Karpas-422 (cell line): ENCODE results near the gene SNRNP40. TPM values are rescaled to one million over a fixed set of nuclear protein-coding genes. Genes with fewer than 3 reads are reported as not detected.
A peak's percentile ranks its signal among the peaks of the same experiment; 100 is the strongest.

Experiments
- DNase-seq: peaks from one replicate; pipeline ENCODE4 v3.0.0-alpha.2; 2015
- H2AFZ ChIP-seq: fragments of 200-600 bp; sonication (generic); 2 replicates; pipeline ENCODE4 v1.6.1; 2014; ENCODE audit warnings: antibody characterized with exemption, low read length, mixed read lengths
- H3K27ac ChIP-seq: fragments of 200-600 bp; sonication (generic); 2 replicates; pipeline ENCODE4 v1.5.1; 2014; ENCODE audit warnings: mild to moderate bottlenecking, low read length, moderate library complexity
- H3K27me3 ChIP-seq: fragments of 200-600 bp; sonication (generic); 2 replicates; pipeline ENCODE4 v1.6.1; 2014; ENCODE audit warnings: low read length, mixed read lengths
- H3K36me3 ChIP-seq: fragments of 200-600 bp; sonication (generic); 2 replicates; pipeline ENCODE4 v1.6.1; 2014; ENCODE audit warnings: low read length, mixed read lengths; ENCODE audit not compliant: insufficient read depth
- H3K4me1 ChIP-seq: fragments of 200-600 bp; sonication (generic); 2 replicates; pipeline ENCODE4 v1.6.1; 2014; ENCODE audit warnings: mild to moderate bottlenecking, low read length, mixed read lengths
- H3K4me2 ChIP-seq: fragments of 200-600 bp; sonication (generic); 2 replicates; pipeline ENCODE4 v1.6.1; 2014; ENCODE audit warnings: low read length, low read depth, mild to moderate bottlenecking; ENCODE audit not compliant: poor library complexity, severe bottlenecking
- H3K4me3 ChIP-seq: fragments of 200-600 bp; sonication (generic); 2 replicates; pipeline ENCODE4 v1.5.1; 2014; ENCODE audit warnings: mild to moderate bottlenecking, antibody characterized with exemption, low read length, mixed read lengths
- H3K79me2 ChIP-seq: fragments of 200-600 bp; sonication (generic); 2 replicates; pipeline ENCODE4 v1.6.1; 2014; ENCODE audit warnings: mild to moderate bottlenecking, low read length, mixed read lengths
- H3K9ac ChIP-seq: fragments of 200-600 bp; sonication (generic); 2 replicates; pipeline ENCODE4 v1.6.0; 2014; ENCODE audit warnings: low read length
- H3K9me2 ChIP-seq: fragments of 200-600 bp; sonication (generic), shearing (Covaris generic); replicated peaks from 2 replicates; pipeline ENCODE4 v1.6.0; 2014; ENCODE audit warnings: mild to moderate bottlenecking, low read length, moderate library complexity; ENCODE audit not compliant: insufficient read depth
- H3K9me3 ChIP-seq: fragments of 300-700, 200-600 bp; sonication (generic); 2 replicates; pipeline ENCODE4 v1.6.1; 2014; ENCODE audit warnings: low read length, mixed read lengths
- H4K20me1 ChIP-seq: fragments of 200-600 bp; sonication (generic); 2 replicates; pipeline ENCODE4 v1.6.1; 2014; ENCODE audit warnings: mild to moderate bottlenecking, antibody characterized with exemption, low read length, low read depth; ENCODE audit not compliant: insufficient read depth
- total RNA-seq: library from RNA; depleted of rRNA; stranded (reverse); fragments of >200 nt; shearing (Covaris generic); gene quantifications from 2 replicates; pipeline ENCODE4 v1.2.3, GENCODE V29; 2014; ENCODE audit warnings: low replicate concordance; rRNA removed

Gene SNRNP40
- total RNA-seq: 106 and 116 TPM in 2 replicates

GRCh38 chr1:31296486-31297276 is at the start of gene SNRNP40, which contains the start of gene ZCCHC17:
Gene SNRNP40 (minus strand): TSS chr1:31296788. CDS start chr1:31296751, 37 bp downstream.
Gene ZCCHC17 (plus strand): TSS chr1:31297032. CDS start chr1:31310099, 13,067 bp downstream.
- H3K36me3 ChIP-seq: peaks cover 22% of the 10 kb centered on the region
- no peaks in the 10 kb centered on the region for H3K9me3 ChIP-seq
- peak within 1 kb of the TSS; percentile 89 for H3K4me3 ChIP-seq
- peaks cover 30% of the 10 kb centered on the region for H3K4me1 ChIP-seq
- peak within 1 kb of the TSS; percentile 58 for H3K27ac ChIP-seq
- peak within 1 kb of the TSS; percentile 88 for H3K9ac ChIP-seq
- peaks cover 94% of the 10 kb centered on the region for H3K79me2 ChIP-seq
- DNase-seq: peak; percentile 99
- no peaks in the 10 kb centered on the region for H3K9me2 ChIP-seq
- H4K20me1 ChIP-seq: 0 out of 2 replicates have a peak, but pooled peaks cover 6% of the 10 kb centered on the region
- H2AFZ ChIP-seq: peak within 1 kb of the TSS; percentile 52; the same call in 1 of the 2 replicates
- no peaks in the 10 kb centered on the region for H3K27me3 ChIP-seq
- peak within 1 kb of the TSS; percentile 84 for H3K4me2 ChIP-seq

GRCh38 chr1:31345635-31346034 is 49.0 kb upstream of the SNRNP40 start:
- H3K36me3 ChIP-seq: peaks cover 7% of the 10 kb centered on the region; the same call in 1 of the 2 replicates
- no peak overlapping the region for H2AFZ ChIP-seq
- no peaks in the 10 kb centered on the region for H3K79me2 ChIP-seq
- no peak for DNase-seq
- no peak overlapping the region for H3K4me2 ChIP-seq
- H3K9me3 ChIP-seq: no peaks in the 10 kb centered on the region
- H3K4me1 ChIP-seq: peaks cover 16% of the 10 kb centered on the region
- H3K9me2 ChIP-seq: no peaks in the 10 kb centered on the region
- H3K27me3 ChIP-seq: no peaks in the 10 kb centered on the region
- no peaks in the 10 kb centered on the region for H4K20me1 ChIP-seq
- no peak overlapping the region for H3K4me3 ChIP-seq
- H3K27ac ChIP-seq: no peak overlapping the region
- H3K9ac ChIP-seq: no peak overlapping the region

- H4K20me1 ChIP-seq: no peaks in the 10 kb centered on the region
- no peak for DNase-seq
- no peaks in the 10 kb centered on the region for H3K9me2 ChIP-seq
- H3K36me3 ChIP-seq: peaks cover 9% of the 10 kb centered on the region; the same call in 1 of the 2 replicates
- H3K4me3 ChIP-seq: no peak overlapping the region
- H3K9me3 ChIP-seq: no peaks in the 10 kb centered on the region
- H3K27me3 ChIP-seq: no peaks in the 10 kb centered on the region
- H2AFZ ChIP-seq: no peak overlapping the region
- H3K9ac ChIP-seq: no peak overlapping the region
- H3K4me2 ChIP-seq: no peak overlapping the region
- H3K4me1 ChIP-seq: peaks cover 16% of the 10 kb centered on the region
- H3K79me2 ChIP-seq: no peaks in the 10 kb centered on the region
- no peak overlapping the region for H3K27ac ChIP-seq
Observed at GRCh38 chr1:31344503-31344902, 47.9 kb upstream of the SNRNP40 start.

- H3K9me2 ChIP-seq: no peaks in the 10 kb centered on the region
- H3K9me3 ChIP-seq: no peaks in the 10 kb centered on the region
- no peak overlapping the region for H3K4me3 ChIP-seq
- no peaks in the 10 kb centered on the region for H3K27me3 ChIP-seq
- H4K20me1 ChIP-seq: no peaks in the 10 kb centered on the region
- no peak for DNase-seq
- H2AFZ ChIP-seq: no peak overlapping the region
- peaks cover 7% of the 10 kb centered on the region; the same call in 1 of the 2 replicates for H3K36me3 ChIP-seq
- no peak overlapping the region for H3K4me2 ChIP-seq
- no peak overlapping the region for H3K27ac ChIP-seq
- H3K79me2 ChIP-seq: peaks cover 11% of the 10 kb centered on the region; the same call in 1 of the 2 replicates
- H3K4me1 ChIP-seq: peaks cover 8% of the 10 kb centered on the region
- H3K9ac ChIP-seq: no peak overlapping the region
Observed at GRCh38 chr1:31336687-31337467, 40.3 kb upstream of the SNRNP40 start.

- H4K20me1 ChIP-seq: no peaks in the 10 kb centered on the region
- H3K27me3 ChIP-seq: no peaks in the 10 kb centered on the region
- H3K4me1 ChIP-seq: peaks cover 8% of the 10 kb centered on the region
- no peaks in the 10 kb centered on the region for H3K9me3 ChIP-seq
- H3K9ac ChIP-seq: no peak overlapping the region
- no peak overlapping the region for H3K27ac ChIP-seq
- H3K4me3 ChIP-seq: no peak overlapping the region
- H3K36me3 ChIP-seq: peaks cover 5% of the 10 kb centered on the region; the same call in 1 of the 2 replicates
- H3K9me2 ChIP-seq: no peaks in the 10 kb centered on the region
- H3K4me2 ChIP-seq: no peak overlapping the region
- H2AFZ ChIP-seq: no peak overlapping the region
- peaks cover 18% of the 10 kb centered on the region; the same call in 1 of the 2 replicates for H3K79me2 ChIP-seq
- DNase-seq: peak; percentile 74
Observed at GRCh38 chr1:31335007-31335406, 38.4 kb upstream of the SNRNP40 start.

- DNase-seq: no peak
- Histone ChIP-seq H3K4me2 (no peak overlapping the region), H3K9me3 (no peaks in the 10 kb centered on the region), H3K9me2 (no peaks in the 10 kb centered on the region), H4K20me1 (no peaks in the 10 kb centered on the region), H3K79me2 (peaks cover 26% of the 10 kb centered on the region; the same call in 1 of the 2 replicates), H2AFZ (no peak overlapping the region), H3K4me3 (no peak overlapping the region), H3K27me3 (no peaks in the 10 kb centered on the region), H3K27ac (no peak overlapping the region), H3K9ac (no peak overlapping the region), H3K4me1 (no peaks in the 10 kb centered on the region), H3K36me3 (no peaks in the 10 kb centered on the region)
Observed at GRCh38 chr1:31327381-31327780, 30.8 kb upstream of the SNRNP40 start.

- no peak for DNase-seq
- Histone ChIP-seq H3K27me3 (no peaks in the 10 kb centered on the region), H3K79me2 (peaks cover 27% of the 10 kb centered on the region; the same call in 1 of the 2 replicates), H3K9ac (no peak overlapping the region), H3K9me3 (no peaks in the 10 kb centered on the region), H3K9me2 (no peaks in the 10 kb centered on the region), H3K27ac (no peak overlapping the region), H3K4me1 (no peaks in the 10 kb centered on the region), H3K36me3 (no peaks in the 10 kb centered on the region), H4K20me1 (no peaks in the 10 kb centered on the region), H3K4me3 (no peak overlapping the region), H3K4me2 (no peak overlapping the region), H2AFZ (no peak overlapping the region)
Observed at GRCh38 chr1:31326461-31326860, 29.9 kb upstream of the SNRNP40 start.

- no peaks in the 10 kb centered on the region for H3K9me3 ChIP-seq
- no peak overlapping the region for H3K9ac ChIP-seq
- no peaks in the 10 kb centered on the region for H4K20me1 ChIP-seq
- no peak overlapping the region for H3K4me3 ChIP-seq
- H3K36me3 ChIP-seq: peaks cover 11% of the 10 kb centered on the region; the same call in 1 of the 2 replicates
- no peak overlapping the region for H3K27ac ChIP-seq
- H3K9me2 ChIP-seq: no peaks in the 10 kb centered on the region
- H3K4me2 ChIP-seq: no peak overlapping the region
- H3K79me2 ChIP-seq: peaks cover 28% of the 10 kb centered on the region; the same call in 1 of the 2 replicates
- H3K27me3 ChIP-seq: no peaks in the 10 kb centered on the region
- H3K4me1 ChIP-seq: no peaks in the 10 kb centered on the region
- H2AFZ ChIP-seq: no peak overlapping the region
- DNase-seq: no peak
Observed at GRCh38 chr1:31324992-31325391, 28.4 kb upstream of the SNRNP40 start.
